Endothelial cell of umbilical vein (primary cell): Measurements from ENCODE around the gene MISP. TPM values are rescaled to one million over a fixed set of nuclear protein-coding genes. Genes with fewer than 3 reads are reported as not detected.

Experiments used
- BruUV-seq: library from RNA; stranded (reverse); fragments of 400-500 nt; replicated peaks from 2 replicates; lab custom pipeline; 2021; lab: Mats Ljungman, UMichigan
- CTCF ChIA-PET: fragments of 300-600, 350-600 bp; sonication (Branson Sonifier 250); formaldehyde crosslinking; loops from one replicate; lab custom pipeline; 2021; ENCODE audit warnings: antibody characterized with exemption, inconsistent platforms; lab: Charles Lee
- POLR2A ChIA-PET: fragments of 300-600, 350-600 bp; sonication (Branson Sonifier 250); formaldehyde crosslinking; loops from one replicate; lab custom pipeline; 2021; ENCODE audit warnings: antibody characterized with exemption, inconsistent platforms; lab: Charles Lee
- DNase-seq: peaks from one replicate; pipeline ENCODE4 v3.0.0-alpha.2; 2011; ENCODE audit warnings: low read depth, low spot score
- FAIRE-seq: peaks from 2 replicates; lab custom pipeline; 2011; peaks lifted over from hg19 to GRCh38; lab: Jason Lieb, UNC
- H2AFZ ChIP-seq: 2 replicates; pipeline ENCODE4 v1.6.0; 2012; ENCODE audit warnings: low read depth, low read length, control low read depth, inconsistent platforms
- H3K27ac ChIP-seq: 2 replicates; pipeline ENCODE4 v1.5.1; 2011; ENCODE audit warnings: low read depth, mild to moderate bottlenecking, control low read depth, low read length, moderate library complexity; ENCODE audit not compliant: insufficient read depth
- H3K27me3 ChIP-seq, 2 experiments: 2 replicates each; pipeline versions ENCODE4 v1.6.0 to v1.6.1; 2011; ENCODE audit warnings: low read length in 2 of 2, mixed read lengths in 1 of 2; ENCODE audit not compliant: control insufficient read depth in 2 of 2, insufficient read depth in 2 of 2
- H3K36me3 ChIP-seq, 2 experiments: 2 replicates in 1 of 2; 3 replicates in 1 of 2; pipeline ENCODE4 v1.5.1; 2011; ENCODE audit warnings: low read length in 2 of 2, mild to moderate bottlenecking in 1 of 2, moderate library complexity in 1 of 2; ENCODE audit not compliant: control insufficient read depth in 2 of 2, insufficient read depth in 2 of 2; ENCODE audit errors: extremely low read depth in 1 of 2
- H3K4me1 ChIP-seq: 3 replicates; pipeline ENCODE4 v1.5.1; 2011; ENCODE audit warnings: mild to moderate bottlenecking, low read length; ENCODE audit not compliant: control insufficient read depth, insufficient read depth; ENCODE audit errors: extremely low read depth
- H3K4me2 ChIP-seq: 2 replicates; pipeline ENCODE4 v1.6.1; 2011; ENCODE audit warnings: low read length, control low read depth, mixed read lengths; ENCODE audit not compliant: insufficient read depth
- H3K4me3 ChIP-seq, 3 experiments: fragments of 200-600 bp in 1 of 3; sonication (generic), shearing (Covaris generic) in 1 of 3; replicated peaks in 1 of 3; 2 replicates each; pipeline ENCODE4 v1.5.1; 2011 to 2016; ENCODE audit warnings: control low read depth in 3 of 3, low read length in 3 of 3, mild to moderate bottlenecking in 2 of 3, inconsistent platforms in 1 of 3, low read depth in 1 of 3, moderate library complexity in 1 of 3; ENCODE audit not compliant: insufficient read depth in 1 of 3
- H3K79me2 ChIP-seq: 2 replicates; pipeline ENCODE4 v1.6.0; 2012; ENCODE audit warnings: low read length, inconsistent platforms; ENCODE audit not compliant: control insufficient read depth, insufficient read depth
- H3K9ac ChIP-seq: replicated peaks from 2 replicates; pipeline ENCODE3; 2011; ENCODE audit warnings: low read length, control low read depth; ENCODE audit not compliant: insufficient read depth; ENCODE audit errors: extremely low read depth
- H3K9me1 ChIP-seq: replicated peaks from 3 replicates; pipeline ENCODE4 v1.6.0; 2011; ENCODE audit warnings: mild to moderate bottlenecking, low read length; ENCODE audit not compliant: control insufficient read depth, insufficient read depth; ENCODE audit errors: extremely low read depth
- H3K9me3 ChIP-seq: replicated peaks from 2 replicates; pipeline ENCODE4 v1.5.1; 2012; ENCODE audit warnings: low read length, inconsistent platforms; ENCODE audit not compliant: control insufficient read depth, insufficient read depth
- H4K20me1 ChIP-seq: replicated peaks from 2 replicates; pipeline ENCODE3; 2011; ENCODE audit warnings: mild to moderate bottlenecking, low read length; ENCODE audit not compliant: control insufficient read depth, insufficient read depth; ENCODE audit errors: extremely low read depth
- CTCF ChIP-seq, 2 donors: IDR thresholded peaks; 1 replicate in 1 of 2; 2 replicates in 1 of 2; pipeline ENCODE4 v1.5.1; 2011; ENCODE audit warnings: low read length in 2 of 2, mild to moderate bottlenecking in 2 of 2, moderate library complexity in 2 of 2, control low read depth in 1 of 2, inconsistent platforms in 1 of 2, low read depth in 1 of 2; ENCODE audit not compliant: insufficient read depth in 1 of 2; ENCODE audit errors: extremely low read depth in 1 of 2
- GATA2 ChIP-seq: IDR thresholded peaks from 2 replicates; pipeline ENCODE4 v1.7.0; 2011; ENCODE audit warnings: low read depth, mild to moderate bottlenecking, moderate library complexity, mixed read lengths, low read length; ENCODE audit not compliant: insufficient read length, insufficient read depth
- POLR2A ChIP-seq: IDR thresholded peaks from 2 replicates; pipeline ENCODE4 v1.6.1; 2012; ENCODE audit warnings: low read depth, mild to moderate bottlenecking, control low read depth, low read length
- POLR2AphosphoS5 ChIP-seq: IDR thresholded peaks from 2 replicates; pipeline ENCODE4 v1.6.1; 2012; ENCODE audit warnings: low read depth, mild to moderate bottlenecking, control low read depth, low read length, moderate library complexity; ENCODE audit not compliant: insufficient read depth
- dilution Hi-C: fragments of 300-500 bp; cut with MboI; formaldehyde crosslinking; loops from one replicate; pipeline ENCODE4 v1.15.0; 2019; ENCODE audit warnings: low sequenced_read_pairs; ENCODE audit not compliant: extremely low pct_ligation_motif_present
- intact Hi-C: fragments of 100-400 bp; cut with micrococcal nuclease; formaldehyde crosslinking; loops from one replicate; pipeline ENCODE4 v1.10.0; 2022
- polyA plus RNA-seq, 4 experiments: library from polyadenylated mRNA; depleted of rRNA in 3 of 4; stranded (reverse) in 3 of 4; unstranded in 1 of 4; fragments of >200 nt; gene quantifications; 2 replicates each; pipeline versions ENCODE4 v1.2.1 to v1.2.3, GENCODE V29; 2011 to 2012; ENCODE audit warnings: missing spikeins in 1 of 4
- total RNA-seq: library from RNA; stranded (reverse); gene quantifications from 2 replicates; pipeline ENCODE4 v1.2.3, GENCODE V29; 2021

MISP gene
- total and polyA plus RNA-seq, 2 donors (not counting 3 experiments of a cell fraction or from before 2014, with no cell fraction given), result not detected

- peak overlapping the region; percentile 92 for H3K9ac ChIP-seq
- peak overlapping the region; percentile 73 for H3K27ac ChIP-seq
- POLR2A ChIA-PET, result interaction anchor here (0.6 kb wide), 1 partner anchor 231 kb away, joined by 3 read pairs; no protein-coding TSS in a partner anchor
- BruUV-seq, result TSS peak; percentile 16
- no peaks in the 10 kb centered on the region for H3K27me3 ChIP-seq
- TF ChIP-seq GATA2, result no peak
- peak in 1 of 2 donors; percentile 25 for TF ChIP-seq CTCF (IDR thresholded peaks at IDR 0.05; ENCODE audit: extremely low read depth in 1 of 2, insufficient read depth in 1 of 2, low read depth in 1 of 2, low read length in 2 of 2)
- no peak for TF ChIP-seq POLR2A
- peak; percentile 2 for TF ChIP-seq POLR2AphosphoS5
- intact Hi-C loops (loop anchor here (10.0 kb wide), 1 partner anchor 446 kb away; the partner anchor contains the start of genes ATP5F1D and MIDN), dilution Hi-C loops (no loop called here)
- peaks cover 26 to 28% of the 10 kb centered on the region in 2 experiments for H3K36me3 ChIP-seq
- peak overlapping the region; percentile 86 for H3K4me2 ChIP-seq
- no peaks in the 10 kb centered on the region for H4K20me1 ChIP-seq
- no peak overlapping the region for H2AFZ ChIP-seq
- H3K79me2 ChIP-seq, result peaks cover 65% of the 10 kb centered on the region
- FAIRE-seq (peak; percentile 4), DNase-seq (peak; percentile 33)
- H3K9me1 ChIP-seq, result no peaks in the 10 kb centered on the region
- CTCF ChIA-PET, result interaction anchor here (0.6 to 2.0 kb wide), 4 partner anchors 12 to 29 kb away, joined by 4 to 17 read pairs (median 4); no protein-coding TSS in a partner anchor
- H3K4me1 ChIP-seq, result peaks cover 38% of the 10 kb centered on the region
- no peaks in the 10 kb centered on the region for H3K9me3 ChIP-seq
- peak overlapping the region; percentile 84 to 93 (median 87) for H3K4me3 ChIP-seq
These were observed 48.4 kb downstream of the MISP start for GRCh38 chr19:799076-799881.
